OCI-LY7 (cell line): ENCODE measurements around the gene GJB6. TPM values are rescaled to one million over a fixed set of nuclear protein-coding genes. Genes with fewer than 3 reads are reported as not detected.

ENCODE experiments used
- total RNA-seq, 2 experiments: library from RNA; depleted of rRNA in 1 of 2; stranded (reverse); fragments of >200 nt in 1 of 2; shearing (Covaris generic) in 1 of 2; gene quantifications; 2 replicates each; pipeline ENCODE4 v1.2.3, GENCODE V29; 2014 to 2022

GJB6 gene
- total RNA-seq, 2 experiments from 2014 or later = not detected

Other genes with a start within 250 kb of the GJB6 start
- gene GJA3, start 71.3 kb downstream of the GJB6 start, total RNA-seq (2014; rRNA removed; shearing (Covaris generic)) = not detected in 2 replicates
- gene GJA3, start 71.3 kb downstream of the GJB6 start, total RNA-seq (2022) = not detected in 2 replicates
- gene GJB2, start 39.4 kb downstream of the GJB6 start, total RNA-seq (2014; rRNA removed; shearing (Covaris generic)) = not detected in 2 replicates
- gene GJB2, start 39.4 kb downstream of the GJB6 start, total RNA-seq (2022) = not detected in 2 replicates